ENCODE results near the gene ST3GAL3.

The ST3GAL3 gene

DNA sequence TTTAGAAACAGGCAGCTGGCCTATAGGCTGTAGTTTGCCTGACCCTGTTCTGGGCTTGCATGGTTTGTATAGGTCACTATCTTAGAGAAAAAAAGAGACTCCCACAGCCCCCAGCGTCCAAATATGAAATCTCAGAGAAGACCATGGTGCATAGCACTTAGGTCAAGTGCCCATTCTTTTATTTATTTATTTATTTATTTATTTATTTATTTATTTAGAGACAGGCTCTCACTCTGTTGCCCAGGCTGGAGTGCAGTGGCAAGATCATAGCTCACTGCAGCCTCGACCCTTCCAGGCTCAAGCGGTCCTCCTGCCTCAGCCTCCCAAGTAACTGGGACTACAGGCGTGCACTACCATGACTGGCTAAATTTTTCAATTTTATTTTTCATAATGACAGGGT, 175.4 kb downstream of the ST3GAL3 start:
- H3K4me1 ChIP-seq (ENCODE audit: insufficient read depth, insufficient read length): peaks cover 32% of the 10 kb centered on the region
- H3K9me3 ChIP-seq (ENCODE audit: insufficient read depth, low read length): no peaks in the 10 kb centered on the region
- TF ChIP-seq ZNF274 (IDR thresholded peaks at IDR 0.05; ENCODE audit: low read depth, low read length): no peak
- no peak for TF ChIP-seq SUZ12 (IDR thresholded peaks at IDR 0.05; ENCODE audit: extremely low read depth, insufficient read depth, insufficient read length)
- no peak for TF ChIP-seq YY1 (IDR thresholded peaks at IDR 0.05; ENCODE audit: insufficient read depth, insufficient read length)
- H3K9ac ChIP-seq (ENCODE audit: insufficient read length, low read depth): no peak overlapping the region
- peaks cover 5% of the 10 kb centered on the region for H3K36me3 ChIP-seq (ENCODE audit: insufficient read depth, insufficient read length, low read length)
- DNase-seq (ENCODE audit: low read depth, low spot score): no peak
- H3K27me3 ChIP-seq (ENCODE audit: insufficient read depth, insufficient read length): no peaks in the 10 kb centered on the region
- no peak overlapping the region for H3K4me3 ChIP-seq (ENCODE audit: insufficient read length, low read depth)

DNA sequence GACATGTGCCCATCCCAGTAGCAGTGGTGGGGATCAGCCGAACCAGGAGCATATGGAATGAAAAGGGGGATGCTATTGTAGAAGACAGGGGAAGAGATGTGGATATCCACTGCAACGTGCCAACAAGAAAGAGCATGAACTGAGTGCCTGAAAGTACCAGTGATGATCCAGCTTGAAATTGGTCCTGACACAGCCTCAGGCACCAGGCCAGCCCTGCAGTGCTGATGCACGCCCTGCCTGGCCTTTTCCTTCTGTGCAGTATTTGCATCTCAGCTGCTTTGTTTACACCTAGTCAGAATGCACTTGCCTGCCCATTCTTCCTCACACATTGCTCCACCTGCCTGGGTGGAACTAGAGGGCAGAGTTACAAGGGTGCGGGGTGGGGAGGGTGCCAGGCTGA, 176.0 kb downstream of the ST3GAL3 start:
- Histone ChIP-seq H3K27me3 (ENCODE audit: insufficient read depth, insufficient read length) (no peaks in the 10 kb centered on the region), H3K4me3 (ENCODE audit: insufficient read length, low read depth) (no peak overlapping the region), H3K9me3 (ENCODE audit: insufficient read depth, low read length) (no peaks in the 10 kb centered on the region), H3K36me3 (ENCODE audit: insufficient read depth, insufficient read length, low read length) (peaks cover 5% of the 10 kb centered on the region), H3K4me1 (ENCODE audit: insufficient read depth, insufficient read length) (peaks cover 32% of the 10 kb centered on the region), H3K9ac (ENCODE audit: insufficient read length, low read depth) (no peak overlapping the region)
- TF ChIP-seq SUZ12 (IDR thresholded peaks at IDR 0.05; ENCODE audit: extremely low read depth, insufficient read depth, insufficient read length): no peak
- TF ChIP-seq ZNF274 (IDR thresholded peaks at IDR 0.05; ENCODE audit: low read depth, low read length): no peak
- no peak for TF ChIP-seq YY1 (IDR thresholded peaks at IDR 0.05; ENCODE audit: insufficient read depth, insufficient read length)
- no peak for DNase-seq (ENCODE audit: low read depth, low spot score)

DNA sequence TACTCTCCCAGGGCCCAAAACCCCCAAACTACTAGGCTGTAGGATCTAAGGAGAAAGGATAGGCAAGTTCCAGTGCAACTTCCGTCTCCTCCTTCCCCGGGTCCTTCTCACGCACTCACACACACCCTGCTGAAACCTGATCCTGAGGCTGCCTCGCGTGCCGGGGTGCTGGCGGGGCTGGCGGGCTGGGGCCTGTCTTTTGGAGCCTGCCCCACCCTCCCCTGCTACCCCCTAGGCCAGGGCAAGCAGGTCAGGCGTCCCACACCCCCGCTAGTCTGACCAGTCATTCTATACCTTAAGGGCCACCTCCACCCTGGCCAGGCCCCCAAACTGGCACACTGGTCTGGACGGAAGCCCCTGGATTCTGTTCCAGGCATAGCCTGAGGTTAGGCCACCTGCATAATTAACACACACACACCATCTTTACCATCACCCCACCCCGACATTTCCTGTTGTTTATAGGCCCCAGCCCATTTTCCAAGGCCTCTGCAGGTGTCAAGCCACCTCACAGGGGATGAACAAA, 178.0 kb downstream of the ST3GAL3 start:
- no peaks in the 10 kb centered on the region for H3K9me3 ChIP-seq (ENCODE audit: insufficient read depth, low read length)
- peak overlapping the region; percentile 21 for H3K9ac ChIP-seq (ENCODE audit: insufficient read length, low read depth)

DNA sequence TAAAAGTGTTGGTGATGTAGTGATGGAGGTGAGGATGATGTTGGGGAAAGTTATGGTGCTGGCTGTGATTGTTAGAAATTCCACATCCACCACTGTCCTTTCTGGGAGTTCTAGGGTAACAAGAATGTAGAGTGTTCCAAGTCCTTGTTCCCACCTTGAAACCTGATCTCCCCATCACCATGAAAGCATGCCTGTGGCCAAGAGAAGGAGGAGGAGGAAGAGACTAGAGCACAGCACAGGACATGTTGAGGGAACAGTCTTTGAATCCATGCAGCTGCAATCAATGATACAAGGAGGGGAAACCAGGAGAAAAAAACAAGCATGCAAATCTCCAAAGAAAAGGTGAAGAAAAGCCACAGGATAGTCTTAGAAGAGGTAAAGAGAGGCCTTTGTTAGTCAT, 180.4 kb downstream of the ST3GAL3 start:
- no peak overlapping the region for H3K9ac ChIP-seq (ENCODE audit: insufficient read length, low read depth)
- no peaks in the 10 kb centered on the region for H3K27me3 ChIP-seq (ENCODE audit: insufficient read depth, insufficient read length)
- H3K4me3 ChIP-seq (ENCODE audit: insufficient read length, low read depth): no peak overlapping the region
- peak; percentile 32 for DNase-seq (ENCODE audit: low read depth, low spot score)
- no peaks in the 10 kb centered on the region for H3K9me3 ChIP-seq (ENCODE audit: insufficient read depth, low read length)
- no peaks in the 10 kb centered on the region for H3K36me3 ChIP-seq (ENCODE audit: insufficient read depth, insufficient read length, low read length)
- peaks cover 11% of the 10 kb centered on the region for H3K4me1 ChIP-seq (ENCODE audit: insufficient read depth, insufficient read length)
- TF ChIP-seq YY1 (IDR thresholded peaks at IDR 0.05; ENCODE audit: insufficient read depth, insufficient read length) (no peak), ZNF274 (IDR thresholded peaks at IDR 0.05; ENCODE audit: low read depth, low read length) (no peak), SUZ12 (IDR thresholded peaks at IDR 0.05; ENCODE audit: extremely low read depth, insufficient read depth, insufficient read length) (no peak)

More for the DNA sequence above, 178.0 kb downstream of the ST3GAL3 start:
- H3K4me1 ChIP-seq (ENCODE audit: insufficient read depth, insufficient read length): peaks cover 26% of the 10 kb centered on the region
- H3K27me3 ChIP-seq (ENCODE audit: insufficient read depth, insufficient read length): no peaks in the 10 kb centered on the region
- H3K4me3 ChIP-seq (ENCODE audit: insufficient read length, low read depth): no peak overlapping the region
- H3K36me3 ChIP-seq (ENCODE audit: insufficient read depth, insufficient read length, low read length): no peaks in the 10 kb centered on the region
- peak; percentile 47 for DNase-seq (ENCODE audit: low read depth, low spot score)
- TF ChIP-seq SUZ12 (IDR thresholded peaks at IDR 0.05; ENCODE audit: extremely low read depth, insufficient read depth, insufficient read length) (no peak), ZNF274 (IDR thresholded peaks at IDR 0.05; ENCODE audit: low read depth, low read length) (no peak), YY1 (IDR thresholded peaks at IDR 0.05; ENCODE audit: insufficient read depth, insufficient read length) (no peak)

DNA sequence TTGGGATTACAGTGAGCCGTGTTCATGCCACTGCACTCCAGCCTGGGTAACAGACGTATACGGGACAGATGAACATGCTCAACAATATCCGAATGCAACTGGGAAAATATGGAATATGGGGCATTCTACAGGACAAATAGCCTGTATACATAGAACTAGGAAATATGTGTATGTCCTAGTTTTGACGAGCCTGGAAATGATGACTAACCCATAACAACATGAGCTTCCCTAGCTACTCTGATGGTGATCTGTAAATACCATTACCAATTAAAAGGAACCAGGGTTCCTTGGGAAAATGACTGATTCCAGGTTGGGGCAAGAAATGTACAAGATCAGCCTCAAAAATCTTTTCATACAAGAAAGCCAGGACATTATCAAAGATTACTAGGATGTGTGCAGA, 183.5 kb downstream of the ST3GAL3 start:
- Histone ChIP-seq H3K9me3 (ENCODE audit: insufficient read depth, low read length) (no peaks in the 10 kb centered on the region), H3K4me1 (ENCODE audit: insufficient read depth, insufficient read length) (peaks cover 3% of the 10 kb centered on the region), H3K4me3 (ENCODE audit: insufficient read length, low read depth) (no peak overlapping the region), H3K36me3 (ENCODE audit: insufficient read depth, insufficient read length, low read length) (peaks cover 14% of the 10 kb centered on the region), H3K9ac (ENCODE audit: insufficient read length, low read depth) (no peak overlapping the region), H3K27me3 (ENCODE audit: insufficient read depth, insufficient read length) (no peaks in the 10 kb centered on the region)
- no peak for DNase-seq (ENCODE audit: low read depth, low spot score)
- TF ChIP-seq SUZ12 (IDR thresholded peaks at IDR 0.05; ENCODE audit: extremely low read depth, insufficient read depth, insufficient read length) (no peak), ZNF274 (IDR thresholded peaks at IDR 0.05; ENCODE audit: low read depth, low read length) (no peak), YY1 (IDR thresholded peaks at IDR 0.05; ENCODE audit: insufficient read depth, insufficient read length) (no peak)

DNA sequence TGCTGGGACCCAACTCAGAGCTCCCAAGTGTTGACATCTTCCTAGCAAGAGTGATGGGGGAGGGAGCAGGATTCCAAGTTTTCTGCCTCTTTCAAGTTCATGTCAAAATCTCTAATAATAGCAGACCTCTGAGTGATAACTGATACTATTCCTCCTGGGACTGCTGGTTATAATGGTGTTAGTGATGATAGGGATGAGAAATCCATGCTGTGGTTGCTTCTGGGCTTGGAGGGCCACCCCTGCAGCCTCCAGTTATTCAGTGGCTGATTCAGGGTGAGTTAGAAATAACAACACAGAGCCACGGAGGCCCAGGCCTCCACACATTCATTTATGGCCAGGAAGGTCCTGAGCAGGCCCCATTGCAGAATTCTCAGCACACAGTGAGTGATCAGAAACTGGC, 185.7 kb downstream of the ST3GAL3 start:
- Histone ChIP-seq H3K36me3 (ENCODE audit: insufficient read depth, insufficient read length, low read length) (peaks cover 20% of the 10 kb centered on the region), H3K4me3 (ENCODE audit: insufficient read length, low read depth) (no peak overlapping the region), H3K4me1 (ENCODE audit: insufficient read depth, insufficient read length) (no peaks in the 10 kb centered on the region), H3K27me3 (ENCODE audit: insufficient read depth, insufficient read length) (no peaks in the 10 kb centered on the region), H3K9me3 (ENCODE audit: insufficient read depth, low read length) (no peaks in the 10 kb centered on the region), H3K9ac (ENCODE audit: insufficient read length, low read depth) (no peak overlapping the region)
- no peak for DNase-seq (ENCODE audit: low read depth, low spot score)
- TF ChIP-seq SUZ12 (IDR thresholded peaks at IDR 0.05; ENCODE audit: extremely low read depth, insufficient read depth, insufficient read length): no peak
- TF ChIP-seq YY1 (IDR thresholded peaks at IDR 0.05; ENCODE audit: insufficient read depth, insufficient read length): no peak
- TF ChIP-seq ZNF274 (IDR thresholded peaks at IDR 0.05; ENCODE audit: low read depth, low read length): no peak

DNA sequence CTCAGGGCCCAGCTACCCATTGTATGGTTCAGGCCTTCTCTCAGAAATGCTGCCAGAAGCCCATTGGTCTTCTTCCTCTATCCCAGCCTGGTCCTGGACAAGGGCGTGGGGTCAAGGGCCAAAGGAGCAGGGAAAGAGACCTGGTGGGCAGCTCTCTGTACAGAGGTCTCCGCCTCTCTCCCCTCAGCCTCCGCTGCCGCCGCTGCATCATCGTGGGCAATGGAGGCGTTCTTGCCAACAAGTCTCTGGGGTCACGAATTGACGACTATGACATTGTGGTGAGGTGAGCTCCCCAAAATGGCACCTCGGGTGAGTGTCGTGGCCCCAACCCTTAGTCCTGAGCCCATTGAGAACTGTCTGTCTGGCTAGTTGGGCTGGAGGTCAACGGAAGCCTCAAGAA, 191.6 kb downstream of the ST3GAL3 start:
- no peaks in the 10 kb centered on the region for H3K4me1 ChIP-seq (ENCODE audit: insufficient read depth, insufficient read length)
- H3K27me3 ChIP-seq (ENCODE audit: insufficient read depth, insufficient read length): peaks cover under 1% of the 10 kb centered on the region
- DNase-seq (ENCODE audit: low read depth, low spot score): no peak
- peaks cover 56% of the 10 kb centered on the region for H3K36me3 ChIP-seq (ENCODE audit: insufficient read depth, insufficient read length, low read length)
- TF ChIP-seq YY1 (IDR thresholded peaks at IDR 0.05; ENCODE audit: insufficient read depth, insufficient read length): no peak
- no peak for TF ChIP-seq SUZ12 (IDR thresholded peaks at IDR 0.05; ENCODE audit: extremely low read depth, insufficient read depth, insufficient read length)
- TF ChIP-seq ZNF274 (IDR thresholded peaks at IDR 0.05; ENCODE audit: low read depth, low read length): no peak
- no peak overlapping the region for H3K9ac ChIP-seq (ENCODE audit: insufficient read length, low read depth)
- H3K4me3 ChIP-seq (ENCODE audit: insufficient read length, low read depth): no peak overlapping the region
- H3K9me3 ChIP-seq (ENCODE audit: insufficient read depth, low read length): no peaks in the 10 kb centered on the region

Data from NT2/D1 (cell line).